NK-92 (cell line): ENCODE results near the gene CCDC90B.

ENCODE experiments used
- DNase-seq: peaks from one replicate; lab custom pipeline; 2025; ENCODE audit not compliant: unreplicated experiment; lab: John Stamatoyannopoulos, UW

Gene CCDC90B

DNA sequence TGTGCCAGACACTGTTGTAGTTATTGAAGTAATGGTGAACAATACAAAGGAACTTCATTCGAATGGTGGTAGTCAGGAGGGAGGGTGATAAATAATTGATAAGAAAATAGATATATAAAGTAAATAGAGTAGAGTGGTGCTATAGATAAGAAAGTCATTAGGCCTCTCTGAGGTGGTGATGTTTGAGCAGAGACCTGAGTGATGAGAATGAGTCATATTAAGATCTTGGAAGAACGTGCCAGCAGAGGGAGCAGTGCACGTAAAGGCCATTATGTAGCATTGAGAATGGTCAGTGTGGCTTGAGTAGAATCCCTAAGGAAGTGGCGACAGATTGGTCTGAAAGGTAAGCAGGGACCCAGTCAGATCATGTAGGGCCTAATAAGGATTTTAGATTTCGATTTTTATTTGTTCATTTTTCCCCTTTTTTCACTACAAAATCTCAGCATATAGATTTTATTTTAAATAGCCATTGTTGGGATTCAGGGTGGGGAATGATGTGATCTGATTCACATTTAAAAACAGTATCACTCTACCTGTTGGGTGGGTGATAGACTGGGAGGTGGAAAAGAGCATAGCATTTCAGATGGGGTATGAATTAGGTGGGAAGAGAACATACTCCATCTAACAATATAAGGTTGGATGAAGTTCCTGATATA is 44.7 kb downstream of the CCDC90B start:
- no peak for DNase-seq

DNA sequence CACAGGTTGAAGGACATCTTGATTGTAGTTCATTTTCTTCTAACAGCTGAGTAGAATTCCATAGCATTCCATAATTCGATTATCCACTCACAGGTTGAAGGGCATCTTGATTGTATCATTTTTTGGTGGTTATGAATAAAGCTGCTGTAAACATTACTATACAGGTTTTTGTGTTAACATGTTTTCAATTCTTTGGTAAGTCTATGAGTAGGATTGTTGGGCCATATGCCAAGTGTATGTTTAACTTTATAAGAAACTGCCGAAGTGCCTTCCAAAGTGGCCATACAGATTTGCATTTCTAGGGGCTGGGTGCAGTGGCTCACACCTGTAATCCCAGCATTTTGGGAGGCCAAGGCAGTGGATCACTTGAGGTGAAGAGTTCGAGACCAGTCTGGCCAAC is 48.1 kb downstream of the CCDC90B start:
- no peak for DNase-seq

DNA sequence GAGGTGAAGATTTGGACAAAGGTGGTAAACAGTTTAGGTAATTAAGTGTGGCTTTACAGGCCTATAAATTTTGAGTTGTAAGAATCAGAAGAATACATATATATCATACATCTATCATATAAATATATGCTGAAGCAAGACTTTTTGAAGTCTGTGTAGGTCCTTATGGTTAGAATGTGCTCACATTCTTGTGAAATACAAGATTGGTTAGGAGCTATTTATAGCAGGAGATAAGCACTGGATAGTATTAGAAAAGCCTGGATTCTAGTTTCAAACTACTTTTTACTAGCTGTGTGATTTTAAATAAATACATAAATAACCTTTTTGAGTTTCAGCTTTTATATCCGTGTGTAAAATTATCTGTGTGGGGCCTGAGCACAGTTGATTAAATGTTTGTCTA is 50.3 kb downstream of the CCDC90B start:
- DNase-seq, result no peak

DNA sequence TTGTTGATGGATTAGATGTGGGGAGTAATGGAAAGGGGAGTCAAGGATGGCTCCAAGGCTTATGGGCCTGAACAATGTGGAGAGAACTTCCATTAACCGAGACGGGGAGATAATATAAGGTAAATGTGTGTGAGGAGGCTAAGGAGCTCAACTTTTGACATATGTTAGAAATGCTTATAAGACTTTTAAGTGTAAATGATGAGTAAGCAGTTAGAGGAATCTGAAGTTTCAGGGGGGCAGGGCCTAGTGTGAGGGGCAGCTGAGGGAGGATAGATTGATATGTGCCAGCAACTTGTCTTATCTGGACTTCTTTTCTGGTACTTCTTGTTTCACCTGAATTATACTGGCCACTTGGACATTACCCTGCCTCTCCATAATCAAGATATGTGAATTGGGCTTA is 62.7 kb downstream of the CCDC90B start:
- DNase-seq, result no peak

DNA sequence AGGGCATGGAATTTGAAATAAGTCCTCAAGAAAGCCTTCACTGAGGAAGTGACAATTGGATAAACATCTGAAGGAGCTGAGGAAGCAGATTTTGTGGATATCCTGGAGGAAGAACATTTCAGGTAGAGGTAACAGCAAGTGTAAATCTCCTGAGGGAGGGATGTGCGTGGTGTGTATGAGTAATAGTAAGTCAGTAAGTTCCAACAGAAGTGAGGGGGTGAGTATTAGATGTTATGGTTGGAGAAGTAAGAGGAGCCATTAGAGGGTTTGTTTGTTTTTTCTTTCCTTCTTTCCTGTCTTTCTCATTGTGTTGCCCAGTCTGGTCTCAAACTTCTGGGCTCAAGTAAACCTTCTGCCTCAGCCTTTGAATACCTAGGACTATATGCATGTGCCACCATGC is 63.7 kb downstream of the CCDC90B start:
- DNase-seq, result no peak

DNA sequence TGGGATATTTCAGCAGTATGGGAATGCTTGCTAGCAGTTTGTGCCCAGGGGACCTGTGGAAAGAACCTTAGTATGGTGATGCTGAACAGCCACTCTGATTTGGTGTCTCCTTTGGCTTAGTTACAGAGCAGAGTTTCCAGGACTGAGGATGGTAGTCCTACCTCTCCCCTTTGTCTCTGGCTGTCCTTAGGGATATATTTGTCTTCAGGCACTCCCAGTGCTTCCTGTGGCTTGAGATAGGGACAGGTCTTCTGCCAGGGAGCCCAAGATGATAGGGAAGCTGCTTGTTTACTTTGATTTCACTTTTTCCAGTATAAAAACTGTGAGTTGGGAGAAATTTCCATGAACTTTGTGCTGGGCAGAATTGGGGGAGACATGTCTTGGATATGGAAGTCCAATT is 64.5 kb downstream of the CCDC90B start:
- no peak for DNase-seq

DNA sequence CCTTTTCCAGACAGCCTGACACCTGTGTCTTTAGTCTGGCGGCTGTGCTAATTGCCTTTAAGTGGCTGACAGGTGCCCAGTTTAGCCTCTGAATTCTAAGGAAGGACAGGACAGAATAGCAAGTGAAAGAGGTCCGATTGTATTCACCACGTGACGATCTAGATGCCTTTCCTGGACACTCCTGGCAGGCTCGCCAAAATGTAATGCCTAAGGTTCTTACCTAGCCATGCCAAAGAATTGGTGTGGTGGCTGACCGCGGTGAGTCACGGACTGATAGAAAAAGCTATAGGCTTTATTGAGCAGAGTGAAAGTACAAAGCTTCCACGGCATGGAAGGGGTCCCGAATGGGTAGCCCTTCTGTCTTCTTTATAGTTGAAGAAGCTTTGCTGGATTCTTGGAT is 65.9 kb downstream of the CCDC90B start:
- DNase-seq, result no peak

DNA sequence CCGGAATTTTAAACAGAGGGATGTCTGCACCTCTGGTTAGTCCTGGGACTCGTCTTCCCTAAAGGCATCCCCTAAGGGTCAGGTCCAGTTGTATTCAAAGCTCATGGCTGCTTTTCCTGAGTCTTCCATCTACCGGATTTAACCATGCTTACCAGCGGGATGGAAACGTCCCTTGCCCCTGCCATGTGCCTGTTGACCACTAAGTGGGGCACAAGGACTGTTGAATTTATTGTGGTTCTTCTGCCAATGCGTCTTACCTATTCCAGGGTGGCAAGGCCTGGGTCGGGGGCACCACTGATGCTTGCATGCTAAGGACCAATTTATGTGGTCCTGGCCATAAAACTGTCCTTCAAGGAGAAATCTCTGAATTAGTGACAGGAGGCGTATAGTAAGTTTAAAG is 67.1 kb downstream of the CCDC90B start:
- DNase-seq, result no peak
